HepG2 (cell line): ENCODE measurements around the gene DCTN3. TPM values are rescaled to one million over a fixed set of nuclear protein-coding genes. Genes with fewer than 3 reads are reported as not detected.

Source experiments
- DR1 ChIP-seq: sonication (generic); formaldehyde crosslinking; IDR thresholded peaks from 2 replicates; pipeline ENCODE4 v1.8.0; 2021; ENCODE audit warnings: mild to moderate bottlenecking, missing genetic modification reagents, inconsistent platforms
- DZIP1 ChIP-seq: sonication (generic); formaldehyde crosslinking; IDR thresholded peaks from 2 replicates; pipeline ENCODE4 v1.5.0; 2020; ENCODE audit warnings: mild to moderate bottlenecking, missing genetic modification reagents
- FOXO1 ChIP-seq: sonication (generic); formaldehyde crosslinking; IDR thresholded peaks from 2 replicates; pipeline ENCODE4 v1.4.0; 2020; ENCODE audit warnings: missing genetic modification reagents
- NCOA5 ChIP-seq: sonication (generic); formaldehyde crosslinking; IDR thresholded peaks from 2 replicates; pipeline ENCODE4 v1.4.0; 2020; ENCODE audit warnings: missing genetic modification reagents
- TERF1 ChIP-seq: sonication (generic); formaldehyde crosslinking; IDR thresholded peaks from 2 replicates; pipeline ENCODE4 v1.8.0; 2022; ENCODE audit warnings: mild to moderate bottlenecking, missing genetic modification reagents, moderate library complexity
- ZFAT ChIP-seq: sonication (generic); formaldehyde crosslinking; conservative IDR thresholded peaks from 2 replicates; pipeline ENCODE4 v1.8.1; 2023; ENCODE audit warnings: missing genetic modification reagents, inconsistent platforms
- ZNF724P ChIP-seq: sonication (generic); formaldehyde crosslinking; IDR thresholded peaks from 2 replicates; pipeline ENCODE4 v1.8.0; 2022; ENCODE audit warnings: missing genetic modification reagents, borderline replicate concordance
- ZNF766 ChIP-seq: sonication (generic); formaldehyde crosslinking; IDR thresholded peaks from 2 replicates; pipeline ENCODE4 v1.5.0; 2020; ENCODE audit warnings: missing genetic modification reagents, borderline replicate concordance
- polyA plus RNA-seq, 8 experiments: library from polyadenylated mRNA; depleted of rRNA in 3 of 8; stranded (reverse) in 7 of 8; unstranded in 1 of 8; fragments of >200 nt; fragmentation: Illumina TruSeq in 4 of 8; extraction: Trizol in 4 of 8; gene quantifications; 2 replicates each; pipeline versions ENCODE4 v1.2.1 to v1.2.3, GENCODE V29; 2011 to 2016; ENCODE audit warnings: low read depth in 4 of 8, missing spikeins in 1 of 8, mixed read lengths in 1 of 8; ENCODE audit not compliant: insufficient read depth in 1 of 8
- total RNA-seq, 5 experiments: library from RNA; depleted of rRNA; stranded (reverse); fragments of >200 nt; fragmentation: Illumina TruSeq; extraction: Trizol; gene quantifications; 2 replicates each; pipeline ENCODE4 v1.2.3, GENCODE V29; 2016; ENCODE audit warnings: low read depth in 1 of 5
- TF ChIP-seq, protein P1 (sequence below): sonication (generic); formaldehyde crosslinking; IDR thresholded peaks from 2 replicates; pipeline ENCODE4 v1.5.0; 2020; ENCODE audit warnings: mild to moderate bottlenecking, missing genetic modification reagents
- TF ChIP-seq, protein P2 (sequence below): sonication (generic); formaldehyde crosslinking; IDR thresholded peaks from 2 replicates; pipeline ENCODE4 v1.5.0; 2020; ENCODE audit warnings: missing genetic modification reagents
- TF ChIP-seq, protein P3 (sequence below): sonication (generic); formaldehyde crosslinking; conservative IDR thresholded peaks from 2 replicates; pipeline ENCODE4 v1.4.0; 2020; ENCODE audit warnings: mild to moderate bottlenecking, missing genetic modification reagents, moderate library complexity
- TF ChIP-seq, protein P4 (sequence below): sonication (generic); formaldehyde crosslinking; IDR thresholded peaks from 2 replicates; pipeline ENCODE4 v1.5.1; 2020; ENCODE audit warnings: missing genetic modification reagents, mild to moderate bottlenecking, borderline replicate concordance

DCTN3 gene
- total and polyA plus RNA-seq, 2 of the 13 experiments (the other 11 are each of a cell fraction or from before 2014, with no cell fraction given) = 27.4 to 34.5 TPM

GRCh38 chr9:34636791-34637355 is 16.6 kb upstream of the DCTN3 start (continued):
- TF ChIP-seq, protein P1, sequence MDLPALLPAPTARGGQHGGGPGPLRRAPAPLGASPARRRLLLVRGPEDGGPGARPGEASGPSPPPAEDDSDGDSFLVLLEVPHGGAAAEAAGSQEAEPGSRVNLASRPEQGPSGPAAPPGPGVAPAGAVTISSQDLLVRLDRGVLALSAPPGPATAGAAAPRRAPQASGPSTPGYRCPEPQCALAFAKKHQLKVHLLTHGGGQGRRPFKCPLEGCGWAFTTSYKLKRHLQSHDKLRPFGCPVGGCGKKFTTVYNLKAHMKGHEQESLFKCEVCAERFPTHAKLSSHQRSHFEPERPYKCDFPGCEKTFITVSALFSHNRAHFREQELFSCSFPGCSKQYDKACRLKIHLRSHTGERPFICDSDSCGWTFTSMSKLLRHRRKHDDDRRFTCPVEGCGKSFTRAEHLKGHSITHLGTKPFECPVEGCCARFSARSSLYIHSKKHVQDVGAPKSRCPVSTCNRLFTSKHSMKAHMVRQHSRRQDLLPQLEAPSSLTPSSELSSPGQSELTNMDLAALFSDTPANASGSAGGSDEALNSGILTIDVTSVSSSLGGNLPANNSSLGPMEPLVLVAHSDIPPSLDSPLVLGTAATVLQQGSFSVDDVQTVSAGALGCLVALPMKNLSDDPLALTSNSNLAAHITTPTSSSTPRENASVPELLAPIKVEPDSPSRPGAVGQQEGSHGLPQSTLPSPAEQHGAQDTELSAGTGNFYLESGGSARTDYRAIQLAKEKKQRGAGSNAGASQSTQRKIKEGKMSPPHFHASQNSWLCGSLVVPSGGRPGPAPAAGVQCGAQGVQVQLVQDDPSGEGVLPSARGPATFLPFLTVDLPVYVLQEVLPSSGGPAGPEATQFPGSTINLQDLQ (CRISPR knock-in tag) = no peak
- TF ChIP-seq ZFAT (CRISPR knock-in tag) (no peak), NCOA5 (no peak), TERF1 (CRISPR knock-in tag) (no peak), ZNF766 (CRISPR knock-in tag) (no peak), DR1 (CRISPR knock-in tag) (no peak), DZIP1 (CRISPR knock-in tag) (no peak), ZNF724P (CRISPR knock-in tag) (no peak), FOXO1 (no peak)
- TF ChIP-seq, protein P2, sequence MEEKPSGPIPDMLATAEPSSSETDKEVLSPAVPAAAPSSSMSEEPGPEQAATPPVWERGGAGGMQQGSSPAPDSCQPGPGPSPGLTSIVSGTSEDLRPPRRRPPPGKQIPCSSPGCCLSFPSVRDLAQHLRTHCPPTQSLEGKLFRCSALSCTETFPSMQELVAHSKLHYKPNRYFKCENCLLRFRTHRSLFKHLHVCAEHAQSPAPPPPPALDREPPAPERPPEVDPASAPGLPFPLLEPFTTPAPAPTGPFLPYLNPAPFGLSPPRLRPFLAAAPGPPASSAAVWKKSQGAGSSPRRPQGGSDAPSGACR (CRISPR knock-in tag) = no peak
- TF ChIP-seq, protein P3, sequence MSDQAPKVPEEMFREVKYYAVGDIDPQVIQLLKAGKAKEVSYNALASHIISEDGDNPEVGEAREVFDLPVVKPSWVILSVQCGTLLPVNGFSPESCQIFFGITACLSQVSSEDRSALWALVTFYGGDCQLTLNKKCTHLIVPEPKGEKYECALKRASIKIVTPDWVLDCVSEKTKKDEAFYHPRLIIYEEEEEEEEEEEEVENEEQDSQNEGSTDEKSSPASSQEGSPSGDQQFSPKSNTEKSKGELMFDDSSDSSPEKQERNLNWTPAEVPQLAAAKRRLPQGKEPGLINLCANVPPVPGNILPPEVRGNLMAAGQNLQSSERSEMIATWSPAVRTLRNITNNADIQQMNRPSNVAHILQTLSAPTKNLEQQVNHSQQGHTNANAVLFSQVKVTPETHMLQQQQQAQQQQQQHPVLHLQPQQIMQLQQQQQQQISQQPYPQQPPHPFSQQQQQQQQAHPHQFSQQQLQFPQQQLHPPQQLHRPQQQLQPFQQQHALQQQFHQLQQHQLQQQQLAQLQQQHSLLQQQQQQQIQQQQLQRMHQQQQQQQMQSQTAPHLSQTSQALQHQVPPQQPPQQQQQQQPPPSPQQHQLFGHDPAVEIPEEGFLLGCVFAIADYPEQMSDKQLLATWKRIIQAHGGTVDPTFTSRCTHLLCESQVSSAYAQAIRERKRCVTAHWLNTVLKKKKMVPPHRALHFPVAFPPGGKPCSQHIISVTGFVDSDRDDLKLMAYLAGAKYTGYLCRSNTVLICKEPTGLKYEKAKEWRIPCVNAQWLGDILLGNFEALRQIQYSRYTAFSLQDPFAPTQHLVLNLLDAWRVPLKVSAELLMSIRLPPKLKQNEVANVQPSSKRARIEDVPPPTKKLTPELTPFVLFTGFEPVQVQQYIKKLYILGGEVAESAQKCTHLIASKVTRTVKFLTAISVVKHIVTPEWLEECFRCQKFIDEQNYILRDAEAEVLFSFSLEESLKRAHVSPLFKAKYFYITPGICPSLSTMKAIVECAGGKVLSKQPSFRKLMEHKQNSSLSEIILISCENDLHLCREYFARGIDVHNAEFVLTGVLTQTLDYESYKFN (CRISPR knock-in tag) = no peak
- TF ChIP-seq, protein P4, sequence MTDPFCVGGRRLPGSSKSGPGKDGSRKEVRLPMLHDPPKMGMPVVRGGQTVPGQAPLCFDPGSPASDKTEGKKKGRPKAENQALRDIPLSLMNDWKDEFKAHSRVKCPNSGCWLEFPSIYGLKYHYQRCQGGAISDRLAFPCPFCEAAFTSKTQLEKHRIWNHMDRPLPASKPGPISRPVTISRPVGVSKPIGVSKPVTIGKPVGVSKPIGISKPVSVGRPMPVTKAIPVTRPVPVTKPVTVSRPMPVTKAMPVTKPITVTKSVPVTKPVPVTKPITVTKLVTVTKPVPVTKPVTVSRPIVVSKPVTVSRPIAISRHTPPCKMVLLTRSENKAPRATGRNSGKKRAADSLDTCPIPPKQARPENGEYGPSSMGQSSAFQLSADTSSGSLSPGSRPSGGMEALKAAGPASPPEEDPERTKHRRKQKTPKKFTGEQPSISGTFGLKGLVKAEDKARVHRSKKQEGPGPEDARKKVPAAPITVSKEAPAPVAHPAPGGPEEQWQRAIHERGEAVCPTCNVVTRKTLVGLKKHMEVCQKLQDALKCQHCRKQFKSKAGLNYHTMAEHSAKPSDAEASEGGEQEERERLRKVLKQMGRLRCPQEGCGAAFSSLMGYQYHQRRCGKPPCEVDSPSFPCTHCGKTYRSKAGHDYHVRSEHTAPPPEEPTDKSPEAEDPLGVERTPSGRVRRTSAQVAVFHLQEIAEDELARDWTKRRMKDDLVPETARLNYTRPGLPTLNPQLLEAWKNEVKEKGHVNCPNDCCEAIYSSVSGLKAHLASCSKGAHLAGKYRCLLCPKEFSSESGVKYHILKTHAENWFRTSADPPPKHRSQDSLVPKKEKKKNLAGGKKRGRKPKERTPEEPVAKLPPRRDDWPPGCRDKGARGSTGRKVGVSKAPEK (CRISPR knock-in tag) = no peak
